Measurements from ENCODE around the gene WDR46.
A peak's percentile ranks its signal among the peaks of the same experiment; 100 is the strongest.
"Not testable (repeated sequence)": the region's sequence is repeated elsewhere in the genome, so short reads cannot be mapped to it uniquely, and the experiment has no call there.

Gene WDR46

GRCh38 chr6:33285214-33285613, 3.8 kb downstream of the WDR46 start:
- not testable (repeated sequence) for DNase-seq

DNA sequence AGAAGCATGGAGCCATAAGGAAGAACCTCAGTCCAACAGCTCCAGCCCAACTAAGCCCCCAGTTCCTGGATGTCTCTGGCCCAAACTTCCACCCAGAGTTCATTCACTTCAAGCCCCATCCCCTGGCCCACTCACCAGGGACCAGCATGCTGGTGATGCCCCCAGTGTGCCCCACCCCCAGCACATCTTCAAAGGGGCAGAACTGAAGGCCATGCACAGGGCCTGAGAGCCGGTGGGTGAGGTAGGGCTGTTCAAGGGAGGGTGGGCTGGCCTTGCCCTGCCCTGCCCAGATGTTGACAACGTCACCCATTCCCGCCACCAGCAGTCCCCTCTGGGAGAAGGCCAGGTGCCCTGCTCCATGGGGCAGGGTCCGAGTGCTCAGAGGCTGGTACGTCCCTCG, 8.5 kb downstream of the WDR46 start:
- no peak for DNase-seq

- DNase-seq: peak; percentile 11
Observed at GRCh38 chr6:33279971-33280511, 9.0 kb downstream of the WDR46 start.

GRCh38 chr6:33279257-33279695, 9.8 kb downstream of the WDR46 start:
- DNase-seq: no peak

DNA sequence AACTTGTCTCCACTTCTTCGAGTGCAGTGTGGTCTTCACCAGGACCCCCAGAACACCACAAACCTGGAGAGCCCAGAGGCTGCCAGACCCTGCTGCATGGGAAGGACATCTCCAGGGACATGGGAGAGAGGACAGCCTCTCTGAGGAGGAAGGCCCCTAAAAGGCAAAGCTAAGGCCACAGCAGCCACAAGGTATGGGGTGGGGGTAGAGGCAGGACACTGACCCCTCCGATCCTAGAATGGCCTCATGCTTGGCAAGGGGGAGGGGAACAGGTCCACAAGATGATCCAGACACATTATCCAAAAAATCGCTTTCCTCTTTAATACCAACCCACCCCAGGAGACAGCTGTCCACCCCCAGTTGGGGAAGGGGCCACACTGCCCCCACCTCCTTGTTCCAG, 10.2 kb downstream of the WDR46 start:
- DNase-seq: no peak

DNA sequence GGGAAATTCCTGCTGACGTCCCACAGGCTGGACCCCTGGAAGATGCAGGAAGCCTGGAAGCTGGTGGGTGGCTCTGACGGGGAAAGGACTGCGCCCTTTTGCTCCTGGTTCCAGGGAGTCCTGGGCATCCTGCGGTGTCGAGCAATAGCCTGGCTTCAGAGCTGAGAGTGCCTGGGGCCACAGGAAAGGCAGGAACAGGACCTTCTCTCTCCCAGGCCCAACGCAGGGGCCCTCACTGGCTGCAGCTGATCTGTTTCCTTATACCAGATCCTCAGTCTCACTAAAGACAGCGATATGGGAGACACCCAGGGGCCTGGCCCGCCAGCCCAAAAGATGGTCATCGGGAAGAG, 10.7 kb downstream of the WDR46 start:
- DNase-seq: no peak

DNA sequence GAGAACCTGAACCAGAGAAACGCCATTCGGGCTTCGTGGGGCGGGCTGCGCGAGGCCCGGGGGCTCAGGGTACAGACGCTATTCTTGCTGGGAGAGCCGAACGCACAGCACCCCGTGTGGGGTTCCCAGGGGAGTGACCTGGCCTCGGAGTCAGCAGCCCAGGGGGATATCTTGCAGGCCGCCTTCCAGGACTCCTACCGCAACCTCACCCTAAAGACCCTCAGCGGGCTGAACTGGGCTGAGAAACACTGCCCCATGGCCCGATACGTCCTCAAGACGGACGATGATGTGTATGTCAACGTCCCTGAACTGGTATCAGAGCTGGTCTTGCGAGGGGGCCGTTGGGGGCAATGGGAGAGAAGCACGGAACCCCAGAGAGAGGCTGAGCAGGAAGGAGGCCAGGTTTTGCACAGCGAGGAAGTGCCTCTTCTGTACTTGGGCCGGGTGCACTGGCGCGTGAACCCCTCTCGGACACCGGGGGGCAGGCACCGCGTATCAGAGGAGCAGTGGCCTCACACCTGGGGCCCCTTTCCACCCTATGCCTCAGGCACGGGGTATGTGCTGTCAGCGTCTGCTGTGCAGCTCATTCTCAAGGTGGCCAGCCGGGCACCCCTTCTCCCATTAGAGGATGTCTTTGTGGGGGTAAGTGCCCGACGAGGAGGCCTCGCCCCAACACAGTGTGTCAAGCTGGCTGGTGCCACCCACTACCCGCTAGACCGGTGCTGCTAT, 11.2 kb downstream of the WDR46 start:
- DNase-seq: no peak

- DNase-seq: no peak
Observed at GRCh38 chr6:33276864-33277662, 12.0 kb downstream of the WDR46 start, which contains the start of gene B3GALT4. Gene B3GALT4, plus strand, starts transcription at chr6:33277123. Its CDS starts 297 bp downstream, at chr6:33277420.

DNA sequence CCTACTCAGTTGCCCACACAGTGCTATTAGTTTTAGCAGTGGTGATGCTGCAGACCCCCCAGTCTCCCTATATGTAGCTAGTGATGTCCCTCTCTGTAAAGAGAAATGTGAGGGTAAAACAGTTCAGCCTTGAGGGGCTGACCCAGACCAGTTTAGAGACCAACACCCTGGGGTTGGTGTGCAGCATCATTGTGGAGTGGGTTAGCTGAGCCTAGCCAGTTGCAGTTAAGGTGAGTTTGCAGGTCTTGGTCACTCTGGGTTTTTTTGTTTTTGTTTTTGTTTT, 12.5 kb downstream of the WDR46 start:
- no peak for DNase-seq

DNA sequence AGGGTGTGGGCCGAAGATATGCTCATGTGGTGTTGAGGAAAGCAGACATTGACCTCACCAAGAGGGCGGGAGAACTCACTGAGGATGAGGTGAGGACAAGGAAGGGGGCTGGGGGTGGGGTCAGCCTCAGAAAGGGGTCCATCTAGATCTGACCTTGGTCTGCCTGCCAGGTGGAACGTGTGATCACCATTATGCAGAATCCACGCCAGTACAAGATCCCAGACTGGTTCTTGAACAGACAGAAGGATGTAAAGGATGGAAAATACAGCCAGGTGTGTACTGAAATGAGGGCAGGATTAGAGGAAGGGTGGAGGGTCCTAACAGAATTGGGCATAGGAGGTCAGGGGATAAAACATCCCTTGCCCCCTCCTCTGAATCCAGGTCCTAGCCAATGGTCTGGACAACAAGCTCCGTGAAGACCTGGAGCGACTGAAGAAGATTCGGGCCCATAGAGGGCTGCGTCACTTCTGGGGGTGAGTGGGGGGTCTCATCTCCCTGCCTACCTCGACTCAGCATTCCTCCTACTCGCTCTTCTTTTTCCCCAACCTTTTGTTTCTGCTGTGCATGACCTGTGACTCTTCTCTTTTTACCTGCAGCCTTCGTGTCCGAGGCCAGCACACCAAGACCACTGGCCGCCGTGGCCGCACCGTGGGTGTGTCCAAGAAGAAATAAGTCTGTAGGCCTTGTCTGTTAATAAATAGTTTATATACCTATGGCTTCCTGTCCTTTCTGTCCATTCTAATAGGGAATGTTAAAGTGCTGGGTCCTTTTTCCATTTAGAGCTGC, 13.1 kb downstream of the WDR46 start:
- DNase-seq: not testable (repeated sequence)

GRCh38 chr6:33273924-33274902, 14.8 kb downstream of the WDR46 start:
- DNase-seq: no peak

DNA sequence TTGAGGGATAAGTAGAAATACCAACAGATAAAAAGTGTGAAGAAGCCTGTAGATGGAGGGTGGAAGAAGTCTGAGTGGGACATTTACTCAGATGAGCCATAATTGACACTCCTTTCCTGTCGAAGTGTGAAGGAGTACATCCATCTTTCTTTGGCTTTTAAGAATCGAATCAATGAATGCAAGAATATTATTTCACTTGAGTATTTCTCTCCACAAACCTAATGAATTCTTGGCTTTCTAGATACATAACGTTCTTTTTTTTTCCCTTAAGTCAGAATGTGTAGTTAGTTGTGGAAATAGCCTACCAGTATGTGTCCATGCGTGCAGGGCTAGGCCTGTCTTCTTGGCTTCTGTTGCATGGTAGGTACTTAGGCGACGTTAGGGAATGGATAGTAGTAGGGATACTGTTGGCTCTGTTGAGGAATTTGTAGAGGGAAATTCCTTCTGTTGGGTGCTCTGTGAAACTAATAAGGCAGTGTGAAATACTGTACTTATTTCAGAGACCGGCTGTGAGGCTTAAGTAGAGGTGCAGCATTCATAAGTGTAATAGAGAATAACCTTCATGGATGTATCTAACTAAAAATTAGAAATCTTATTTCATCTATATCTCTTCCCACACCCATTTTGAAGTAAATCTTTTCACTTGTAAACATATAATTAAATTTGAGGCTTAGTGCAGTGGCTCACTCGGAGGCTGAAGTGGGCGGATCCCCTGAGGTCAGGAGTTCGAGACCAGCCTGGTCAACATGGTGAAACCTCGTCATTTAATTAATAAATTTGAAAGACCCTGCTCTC, 15.7 kb downstream of the WDR46 start:
- no peak for DNase-seq

DNA sequence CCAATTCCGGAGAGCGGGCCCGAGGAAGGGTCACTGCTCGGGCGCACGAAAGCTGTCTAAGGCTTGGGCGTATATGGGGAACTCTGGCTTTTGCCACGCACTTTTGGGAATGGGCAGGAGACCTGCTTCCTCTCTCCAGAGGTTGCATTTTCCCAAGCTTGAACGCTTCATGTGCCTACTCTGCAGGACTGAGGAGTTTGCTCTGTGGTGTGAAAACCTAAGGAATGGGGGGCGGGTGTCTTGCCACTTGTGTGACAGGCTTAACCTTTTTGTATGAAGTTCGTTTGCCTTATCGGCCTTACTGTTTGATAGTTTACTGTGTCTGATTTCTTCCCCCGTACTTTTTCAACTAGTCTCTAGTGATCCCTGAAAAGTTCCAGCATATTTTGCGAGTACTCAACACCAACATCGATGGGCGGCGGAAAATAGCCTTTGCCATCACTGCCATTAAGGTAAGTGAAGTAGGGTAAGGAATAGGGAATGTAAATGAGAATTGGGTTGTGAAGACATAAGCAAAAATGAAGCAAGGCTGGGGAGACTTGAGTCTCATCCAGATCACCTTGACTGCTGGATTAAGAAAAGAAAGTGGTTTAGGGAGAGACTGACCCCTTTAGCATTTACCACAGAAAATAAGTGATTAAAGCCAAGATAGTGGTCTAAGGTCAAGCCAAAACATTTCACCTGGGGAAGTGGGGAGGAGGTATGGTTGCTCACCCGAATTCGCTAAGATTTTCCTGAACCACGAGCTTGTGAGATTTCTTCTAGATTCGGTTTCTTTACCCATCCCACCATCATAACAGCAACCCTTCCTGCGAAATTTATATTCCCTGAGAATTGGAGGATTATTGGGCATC, 16.5 kb downstream of the WDR46 start:
- DNase-seq: no peak

GRCh38 chr6:33271468-33272274, 17.4 kb downstream of the WDR46 start, which contains the start of the genes RPS18 and VPS52:
Gene RPS18, plus strand, starts transcription at chr6:33272075. Its CDS starts 45 bp downstream, at chr6:33272120.
Gene VPS52, minus strand, starts transcription at chr6:33271876. Its CDS starts 201 bp downstream, at chr6:33271675.
- DNase-seq: peak; percentile 97

GRCh38 chr6:33271117-33271467, 17.9 kb downstream of the WDR46 start:
- DNase-seq: no peak

DNA sequence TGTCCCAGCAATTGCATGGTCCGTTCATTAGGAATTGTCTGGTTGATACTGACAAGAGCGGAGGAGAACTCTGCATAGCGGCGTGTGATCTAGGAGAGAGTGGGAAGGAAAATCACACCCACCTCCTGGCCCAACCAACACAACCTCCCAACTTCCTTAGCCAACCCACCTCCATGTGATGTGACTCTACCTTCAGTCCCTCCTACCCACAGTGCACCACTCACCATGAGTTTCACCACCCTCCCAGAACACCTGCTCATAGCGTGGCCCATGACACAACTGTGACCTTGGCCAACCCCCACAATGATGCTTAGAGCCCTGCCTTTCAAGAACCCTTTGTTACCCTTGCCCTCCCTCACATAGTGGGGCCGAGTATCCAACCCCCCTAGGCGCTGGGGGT, 25.0 kb downstream of the WDR46 start:
- no peak for DNase-seq

GRCh38 chr6:33262490-33262889, 26.5 kb downstream of the WDR46 start:
- DNase-seq: not testable (repeated sequence)

DNA sequence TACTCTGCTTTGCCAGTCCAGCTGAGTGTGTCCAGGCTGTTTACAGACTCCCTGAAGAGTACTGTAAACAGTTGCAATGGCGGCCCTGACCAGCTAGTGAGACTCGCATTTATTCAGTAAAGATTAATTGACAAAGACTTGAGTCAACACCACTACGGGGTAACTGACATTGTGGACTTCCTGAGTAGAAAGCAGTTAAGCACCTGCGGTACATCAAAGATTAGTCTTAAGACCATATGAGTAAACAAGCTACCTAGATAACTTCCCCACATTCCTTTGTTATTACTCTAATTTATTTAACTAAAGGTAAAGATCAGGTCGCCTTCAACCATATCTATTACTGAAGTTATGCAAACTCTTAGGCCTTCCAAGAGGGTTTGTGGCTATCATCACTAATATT, 30.0 kb downstream of the WDR46 start:
- DNase-seq: no peak

DNA sequence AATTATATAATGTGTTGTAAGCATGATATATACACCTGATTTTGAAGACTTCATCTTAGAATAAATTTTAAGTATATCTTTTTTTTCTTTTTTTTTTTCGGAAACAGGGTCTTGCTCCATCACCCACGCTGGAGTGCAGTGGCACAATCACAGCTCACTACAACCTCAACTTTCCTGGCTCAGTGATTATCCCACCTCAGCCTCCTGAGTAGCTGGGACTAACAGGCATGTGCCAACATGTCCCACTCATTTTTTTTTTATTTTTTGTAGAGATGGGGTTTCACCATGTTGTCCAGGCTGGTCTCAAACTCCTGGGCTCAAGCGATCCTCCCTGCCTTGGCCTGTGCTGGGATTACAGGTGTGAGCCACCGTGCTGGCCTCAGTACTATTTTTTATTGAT, 34.4 kb downstream of the WDR46 start:
- no peak for DNase-seq

Data from NCI-H1694 treated with DMSO at 0.1 percent for 48 hours (cell line).